HUES6 (cell line): ENCODE data around the gene MYT1.
"Not testable (repeated sequence)": the region's sequence is repeated elsewhere in the genome, so short reads cannot be mapped to it uniquely, and the experiment has no call there.

Source experiments
- H3K27ac ChIP-seq: 2 replicates; pipeline ENCODE4 v1.7.0; 2013; ENCODE audit warnings: low read depth, mild to moderate bottlenecking, low read length, inconsistent platforms
- H3K27me3 ChIP-seq: 2 replicates; pipeline ENCODE4 v1.6.1; 2013; ENCODE audit warnings: low read length; ENCODE audit not compliant: control insufficient read depth, insufficient read depth
- H3K36me3 ChIP-seq: 2 replicates; pipeline ENCODE4 v1.6.1; 2013; ENCODE audit warnings: low read length; ENCODE audit not compliant: control insufficient read depth, insufficient read depth
- H3K4me1 ChIP-seq: 2 replicates; pipeline ENCODE4 v1.6.1; 2013; ENCODE audit warnings: low read length; ENCODE audit not compliant: control insufficient read depth, insufficient read depth
- H3K4me3 ChIP-seq: 2 replicates; pipeline ENCODE4 v1.5.1; 2013; ENCODE audit warnings: low read depth, low read length
- H3K9ac ChIP-seq: one replicate; pipeline ENCODE4 v1.6.1; 2013; ENCODE audit warnings: mild to moderate bottlenecking, low read length
- H3K9me3 ChIP-seq: 2 replicates; pipeline ENCODE4 v1.6.1; 2013; ENCODE audit warnings: low read depth, low read length; ENCODE audit not compliant: control insufficient read depth, insufficient read depth

The MYT1 gene

GRCh38 chr20:64164123-64164836 is at the start of gene MYT1:
Gene MYT1 (plus strand): TSS chr20:64164452. CDS start chr20:64198862, 34,410 bp downstream.
- peaks cover 38% of the 10 kb centered on the region for H3K4me1 ChIP-seq
- no peaks in the 10 kb centered on the region for H3K36me3 ChIP-seq
- H3K9ac ChIP-seq: no peak within 1 kb of the TSS
- no peak within 1 kb of the TSS for H3K27ac ChIP-seq
- no peaks in the 10 kb centered on the region for H3K9me3 ChIP-seq
- no peak within 1 kb of the TSS for H3K4me3 ChIP-seq
- peaks cover 75% of the 10 kb centered on the region for H3K27me3 ChIP-seq

GRCh38 chr20:64115171-64115911 is 48.9 kb upstream of the MYT1 start:
- H3K27ac ChIP-seq: no peak overlapping the region
- no peaks in the 10 kb centered on the region for H3K9me3 ChIP-seq
- peaks cover 3% of the 10 kb centered on the region; the same call in 1 of the 2 replicates for H3K4me1 ChIP-seq
- H3K9ac ChIP-seq: no peak overlapping the region
- no peaks in the 10 kb centered on the region; the same call in 1 of the 2 replicates for H3K27me3 ChIP-seq
- H3K36me3 ChIP-seq: no peaks in the 10 kb centered on the region
- H3K4me3 ChIP-seq: no peak overlapping the region

- Histone ChIP-seq H3K4me3 (no peak overlapping the region), H3K36me3 (no peaks in the 10 kb centered on the region), H3K9ac (no peak overlapping the region), H3K4me1 (peaks cover 3% of the 10 kb centered on the region; the same call in 1 of the 2 replicates), H3K27me3 (no peaks in the 10 kb centered on the region; the same call in 1 of the 2 replicates), H3K27ac (no peak overlapping the region), H3K9me3 (no peaks in the 10 kb centered on the region)
These were observed 48.2 kb upstream of the MYT1 start for GRCh38 chr20:64116016-64116415.

- H3K9ac ChIP-seq: no peak overlapping the region
- H3K4me1 ChIP-seq: peaks cover 3% of the 10 kb centered on the region; the same call in 1 of the 2 replicates
- no peaks in the 10 kb centered on the region; the same call in 1 of the 2 replicates for H3K27me3 ChIP-seq
- no peak overlapping the region for H3K27ac ChIP-seq
- no peaks in the 10 kb centered on the region for H3K36me3 ChIP-seq
- H3K9me3 ChIP-seq: no peaks in the 10 kb centered on the region
- no peak overlapping the region for H3K4me3 ChIP-seq
These were observed 47.5 kb upstream of the MYT1 start for GRCh38 chr20:64116541-64117431.

- not testable (repeated sequence) for H3K36me3 ChIP-seq, H3K27me3 ChIP-seq, H3K9me3 ChIP-seq, H3K4me3 ChIP-seq, H3K9ac ChIP-seq, H3K4me1 ChIP-seq, H3K27ac ChIP-seq
These were observed 46.8 kb upstream of the MYT1 start for GRCh38 chr20:64117432-64117777.

- Histone ChIP-seq H3K4me3 (no peak overlapping the region), H3K4me1 (peaks cover 3% of the 10 kb centered on the region; the same call in 1 of the 2 replicates), H3K9me3 (no peaks in the 10 kb centered on the region), H3K9ac (no peak overlapping the region), H3K27me3 (peaks cover 12% of the 10 kb centered on the region; the same call in 1 of the 2 replicates), H3K27ac (no peak overlapping the region), H3K36me3 (no peaks in the 10 kb centered on the region)
These were observed 45.0 kb upstream of the MYT1 start for GRCh38 chr20:64119301-64119680.

GRCh38 chr20:64119681-64120341 is 44.4 kb upstream of the MYT1 start:
- no peaks in the 10 kb centered on the region for H3K36me3 ChIP-seq
- H3K27ac ChIP-seq: no peak overlapping the region
- H3K9me3 ChIP-seq: no peaks in the 10 kb centered on the region
- peaks cover 3% of the 10 kb centered on the region; the same call in 1 of the 2 replicates for H3K4me1 ChIP-seq
- no peak overlapping the region for H3K9ac ChIP-seq
- peaks cover 12% of the 10 kb centered on the region; the same call in 1 of the 2 replicates for H3K27me3 ChIP-seq
- no peak overlapping the region for H3K4me3 ChIP-seq

GRCh38 chr20:64121586-64121985 is 42.7 kb upstream of the MYT1 start:
- Histone ChIP-seq H3K36me3 (no peaks in the 10 kb centered on the region), H3K9ac (no peak overlapping the region), H3K4me3 (no peak overlapping the region), H3K27me3 (peaks cover 12% of the 10 kb centered on the region; the same call in 1 of the 2 replicates), H3K4me1 (peaks cover 3% of the 10 kb centered on the region; the same call in 1 of the 2 replicates), H3K27ac (no peak overlapping the region), H3K9me3 (no peaks in the 10 kb centered on the region)

- H3K27ac ChIP-seq, H3K4me3 ChIP-seq, H3K4me1 ChIP-seq, H3K9ac ChIP-seq, H3K9me3 ChIP-seq, H3K36me3 ChIP-seq: not testable (repeated sequence)
- peaks cover 12% of the 10 kb centered on the region; the same call in 1 of the 2 replicates for H3K27me3 ChIP-seq
These were observed 41.3 kb upstream of the MYT1 start for GRCh38 chr20:64122927-64123326.

GRCh38 chr20:64123517-64123916 is 40.7 kb upstream of the MYT1 start:
- H3K36me3 ChIP-seq, H3K4me3 ChIP-seq, H3K27ac ChIP-seq, H3K9ac ChIP-seq, H3K4me1 ChIP-seq, H3K9me3 ChIP-seq: not testable (repeated sequence)
- peaks cover 12% of the 10 kb centered on the region; the same call in 1 of the 2 replicates for H3K27me3 ChIP-seq
